ENCODE results near the gene MLKL. TPM values are rescaled to one million over a fixed set of nuclear protein-coding genes. Genes with fewer than 3 reads are reported as not detected.

The MLKL gene
- total RNA-seq, 2 experiments from 2014 or later, result 18.3 to 18.8 TPM

DNA sequence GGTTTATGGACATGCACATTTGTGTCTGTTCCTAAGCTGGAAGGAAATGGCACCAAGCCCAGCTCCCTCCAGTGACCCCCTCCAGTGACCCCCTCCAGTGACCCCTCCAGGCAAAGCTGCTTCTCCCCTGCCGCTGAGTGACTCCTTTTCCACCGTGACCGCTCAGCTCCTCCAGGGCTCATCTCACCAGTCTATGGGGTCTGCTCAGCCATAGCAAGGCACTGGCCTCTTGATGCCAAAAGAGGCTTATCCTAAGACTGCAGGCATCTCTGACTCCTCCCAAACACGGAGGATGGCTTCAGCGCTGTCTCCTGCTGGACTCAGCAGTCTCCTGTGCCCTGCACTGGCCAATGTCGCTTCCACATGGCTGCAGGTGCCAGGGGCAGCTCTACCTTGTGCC lies 38.6 kb upstream of the MLKL start:
- POLR2A ChIA-PET, result no interaction called here
- intact Hi-C loops (cut with micrococcal nuclease), result loop anchor here (10.0 kb wide), 1 partner anchor 216 kb away; no protein-coding TSS in a partner anchor
- H3K27ac Mint-ChIP-seq, result no peak overlapping the region

DNA sequence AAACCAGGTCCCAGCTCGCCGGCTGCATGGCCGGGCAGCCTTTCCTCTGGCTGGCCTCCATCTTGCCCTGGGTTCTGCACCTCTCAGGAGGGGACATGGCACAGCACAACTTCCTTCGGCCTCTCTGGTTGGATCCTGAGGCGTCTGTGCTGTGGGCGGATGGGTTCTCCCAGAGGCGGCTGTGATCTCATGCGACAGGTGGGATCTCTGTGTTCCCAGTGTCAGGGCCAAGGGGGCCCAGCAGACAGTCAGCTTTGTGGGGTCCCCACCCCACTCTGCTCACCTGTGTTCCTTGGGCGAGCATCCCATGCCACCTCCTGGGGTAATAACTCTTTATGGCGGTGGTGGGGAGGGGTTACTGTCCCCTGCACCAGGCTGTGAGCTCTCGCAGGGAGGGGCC lies 38.2 kb upstream of the MLKL start:
- Mint-ChIP-seq H3K27me3 (peaks cover 4% of the 10 kb centered on the region), H3K9me3 (no peaks in the 10 kb centered on the region), H3K27ac (no peak overlapping the region), H3K36me3 (no peaks in the 10 kb centered on the region), H3K4me3 (no peak overlapping the region), H3K4me1 (ENCODE audit: low read depth) (no peaks in the 10 kb centered on the region)
- intact Hi-C loops (cut with micrococcal nuclease), result loop anchor here (10.0 kb wide), 1 partner anchor 216 kb away; no protein-coding TSS in a partner anchor
- CTCF ChIA-PET, result interaction anchor here (1.3 kb wide), 1 partner anchor 12 kb away, joined by 3 read pairs; no protein-coding TSS in a partner anchor
- no peak for DNase-seq
- POLR2A ChIA-PET, result no interaction called here

More for the DNA sequence above, 38.6 kb upstream of the MLKL start:
- Mint-ChIP-seq H3K9me3 (no peaks in the 10 kb centered on the region), H3K4me1 (ENCODE audit: low read depth) (no peaks in the 10 kb centered on the region), H3K36me3 (no peaks in the 10 kb centered on the region), H3K4me3 (no peak overlapping the region), H3K27me3 (peaks cover 4% of the 10 kb centered on the region)
- CTCF ChIA-PET, result interaction anchor here (1.3 kb wide), 1 partner anchor 13 kb away, joined by 3 read pairs; no protein-coding TSS in a partner anchor
- no peak for DNase-seq

DNA sequence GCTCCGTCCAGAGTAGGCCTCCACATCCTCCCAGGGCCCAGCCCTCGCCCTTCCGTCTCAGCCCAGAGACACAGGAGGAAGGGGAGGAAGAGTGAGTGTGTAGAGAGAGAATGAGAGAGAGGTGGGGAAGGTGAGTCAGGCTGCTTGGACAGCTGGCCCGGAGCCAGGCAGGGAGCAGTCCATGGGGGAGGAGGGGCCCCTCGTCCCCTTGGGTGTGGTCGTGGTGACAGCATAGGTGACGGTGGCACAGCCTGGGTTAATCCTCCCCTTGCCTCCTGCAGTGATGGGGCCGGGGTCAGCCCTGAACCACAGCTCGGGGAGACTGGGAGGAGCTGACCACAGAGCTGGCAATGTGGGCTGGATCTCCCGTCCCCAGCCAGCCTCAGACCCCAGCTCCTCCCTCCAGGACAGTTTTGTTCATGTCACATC lies 37.5 kb upstream of the MLKL start:
- intact Hi-C loops (cut with micrococcal nuclease), result loop anchor here (10.0 kb wide), 1 partner anchor 217 kb away; no protein-coding TSS in a partner anchor
- CTCF ChIA-PET, result no interaction called here
- POLR2A ChIA-PET, result no interaction called here
- Mint-ChIP-seq H3K4me3 (no peak overlapping the region), H3K36me3 (no peaks in the 10 kb centered on the region), H3K27me3 (peaks cover 4% of the 10 kb centered on the region), H3K27ac (no peak overlapping the region), H3K9me3 (no peaks in the 10 kb centered on the region), H3K4me1 (ENCODE audit: low read depth) (no peaks in the 10 kb centered on the region)
- no peak for DNase-seq

DNA sequence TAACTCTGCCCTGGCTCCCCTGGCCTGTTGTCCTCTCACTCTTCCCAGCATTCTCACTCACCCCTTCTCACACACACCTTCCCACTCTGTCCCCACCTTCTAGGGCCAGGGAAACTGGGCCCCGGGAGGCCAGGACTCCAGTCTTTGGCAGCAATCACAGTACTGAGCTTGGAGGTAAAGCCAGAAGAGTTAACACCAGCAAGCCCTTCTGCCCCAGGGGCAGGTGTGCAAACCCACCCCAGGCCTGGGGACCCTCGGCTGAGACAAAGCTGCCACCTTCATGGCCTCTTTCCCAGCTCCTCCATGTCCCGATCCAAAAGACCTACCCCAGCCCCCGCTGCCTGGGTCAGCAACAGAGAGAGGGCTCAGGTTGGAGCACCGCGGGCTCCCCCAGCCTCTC lies 36.9 kb upstream of the MLKL start:
- POLR2A ChIA-PET, result no interaction called here
- no peak for DNase-seq
- H3K4me1 Mint-ChIP-seq (ENCODE audit: low read depth), result no peaks in the 10 kb centered on the region
- H3K36me3 Mint-ChIP-seq, result no peaks in the 10 kb centered on the region
- H3K4me3 Mint-ChIP-seq, result no peak overlapping the region
- CTCF ChIA-PET, result no interaction called here
- intact Hi-C loops (cut with micrococcal nuclease), result loop anchor here (10.0 kb wide), 1 partner anchor 217 kb away; no protein-coding TSS in a partner anchor
- H3K9me3 Mint-ChIP-seq, result no peaks in the 10 kb centered on the region
- peaks cover 4% of the 10 kb centered on the region for H3K27me3 Mint-ChIP-seq
- H3K27ac Mint-ChIP-seq, result no peak overlapping the region

DNA sequence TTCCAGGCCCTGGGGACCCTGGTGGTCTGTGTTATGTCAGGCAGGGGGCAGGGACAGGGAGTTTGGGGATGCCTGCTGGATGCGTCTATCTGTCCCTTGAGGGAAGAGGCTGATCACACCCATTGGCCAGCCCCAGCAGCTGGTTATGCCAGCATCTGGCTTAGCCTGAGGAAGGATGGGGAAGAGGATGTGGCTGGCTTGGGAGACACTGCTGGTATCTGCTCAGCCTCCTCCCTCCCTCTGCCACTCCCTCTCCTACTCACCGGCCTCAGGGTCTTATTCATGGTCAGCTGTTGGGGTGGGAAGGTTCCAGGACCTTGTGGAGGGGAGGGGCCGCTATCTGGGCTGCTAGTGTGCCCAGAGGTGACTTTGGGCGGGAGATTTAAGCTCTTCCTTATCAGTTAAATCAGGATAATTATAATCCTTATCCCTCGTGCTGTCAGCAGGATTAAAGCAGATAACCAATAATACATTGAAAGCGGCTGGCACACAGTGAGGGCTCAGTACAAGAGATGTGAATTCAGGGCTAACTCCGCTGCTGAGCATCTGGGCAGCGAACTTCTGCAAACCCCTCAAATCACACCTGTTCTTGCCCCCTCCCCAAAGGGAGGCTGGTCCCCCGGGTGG lies 36.0 kb upstream of the MLKL start:
- POLR2A ChIA-PET, result no interaction called here
- H3K9me3 Mint-ChIP-seq, result no peaks in the 10 kb centered on the region
- intact Hi-C loops (cut with micrococcal nuclease), result loop anchor here (10.0 kb wide), 1 partner anchor 218 kb away; no protein-coding TSS in a partner anchor
- no peak overlapping the region for H3K4me3 Mint-ChIP-seq
- H3K27me3 Mint-ChIP-seq, result peaks cover 4% of the 10 kb centered on the region
- no peaks in the 10 kb centered on the region for H3K36me3 Mint-ChIP-seq
- CTCF ChIA-PET, result no interaction called here
- H3K4me1 Mint-ChIP-seq (ENCODE audit: low read depth), result no peaks in the 10 kb centered on the region
- no peak for DNase-seq
- H3K27ac Mint-ChIP-seq, result no peak overlapping the region

DNA sequence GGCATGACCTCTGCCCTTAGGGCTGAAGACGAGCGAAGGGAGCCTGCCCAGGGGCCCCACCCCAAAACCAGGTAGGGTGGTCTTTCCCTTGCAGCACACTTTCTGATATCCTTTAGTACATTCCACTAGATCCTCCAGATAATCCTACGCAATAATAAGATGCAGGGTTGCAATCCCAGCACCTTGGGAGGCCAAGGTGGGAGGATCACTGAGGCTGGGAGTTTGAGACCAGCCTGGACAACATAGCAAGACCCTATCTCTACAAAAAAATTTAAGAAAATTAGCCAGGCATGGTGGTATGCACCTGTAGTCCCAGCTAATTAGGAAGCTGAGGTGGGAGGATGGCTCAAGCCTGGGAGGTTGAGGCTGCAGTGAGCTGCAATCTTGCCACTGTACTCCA lies 34.9 kb upstream of the MLKL start:
- Mint-ChIP-seq H3K9me3 (no peaks in the 10 kb centered on the region), H3K4me1 (ENCODE audit: low read depth) (no peaks in the 10 kb centered on the region), H3K36me3 (no peaks in the 10 kb centered on the region), H3K27me3 (peaks cover 4% of the 10 kb centered on the region), H3K27ac (no peak overlapping the region), H3K4me3 (no peak overlapping the region)
- ChIA-PET CTCF (no interaction called here), POLR2A (no interaction called here)
- no peak for DNase-seq
- intact Hi-C loops (cut with micrococcal nuclease), result loop anchor here (10.0 kb wide), 1 partner anchor 219 kb away; no protein-coding TSS in a partner anchor

DNA sequence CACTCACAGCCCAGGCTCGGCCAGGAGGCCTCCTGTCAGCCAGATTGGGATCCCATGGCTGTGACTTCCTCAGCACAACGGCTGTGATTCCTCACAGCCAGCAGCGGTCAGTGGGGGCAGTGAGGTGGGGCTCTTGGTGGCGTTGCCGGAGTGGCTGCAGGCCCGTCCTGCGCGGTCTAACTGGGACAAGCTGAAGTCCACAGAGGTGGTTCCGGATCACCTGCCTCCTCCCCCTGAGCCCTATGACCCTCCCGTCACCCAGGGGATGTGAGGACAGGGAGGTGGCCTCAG lies 34.4 kb upstream of the MLKL start:
- Mint-ChIP-seq H3K27ac (no peak overlapping the region), H3K4me3 (no peak overlapping the region), H3K4me1 (ENCODE audit: low read depth) (peaks cover 4% of the 10 kb centered on the region), H3K27me3 (peaks cover 4% of the 10 kb centered on the region), H3K9me3 (no peaks in the 10 kb centered on the region), H3K36me3 (no peaks in the 10 kb centered on the region)
- ChIA-PET POLR2A (no interaction called here), CTCF (no interaction called here)
- intact Hi-C loops (cut with micrococcal nuclease), result loop anchor here (10.0 kb wide), 1 partner anchor 220 kb away; no protein-coding TSS in a partner anchor
- DNase-seq, result no peak

DNA sequence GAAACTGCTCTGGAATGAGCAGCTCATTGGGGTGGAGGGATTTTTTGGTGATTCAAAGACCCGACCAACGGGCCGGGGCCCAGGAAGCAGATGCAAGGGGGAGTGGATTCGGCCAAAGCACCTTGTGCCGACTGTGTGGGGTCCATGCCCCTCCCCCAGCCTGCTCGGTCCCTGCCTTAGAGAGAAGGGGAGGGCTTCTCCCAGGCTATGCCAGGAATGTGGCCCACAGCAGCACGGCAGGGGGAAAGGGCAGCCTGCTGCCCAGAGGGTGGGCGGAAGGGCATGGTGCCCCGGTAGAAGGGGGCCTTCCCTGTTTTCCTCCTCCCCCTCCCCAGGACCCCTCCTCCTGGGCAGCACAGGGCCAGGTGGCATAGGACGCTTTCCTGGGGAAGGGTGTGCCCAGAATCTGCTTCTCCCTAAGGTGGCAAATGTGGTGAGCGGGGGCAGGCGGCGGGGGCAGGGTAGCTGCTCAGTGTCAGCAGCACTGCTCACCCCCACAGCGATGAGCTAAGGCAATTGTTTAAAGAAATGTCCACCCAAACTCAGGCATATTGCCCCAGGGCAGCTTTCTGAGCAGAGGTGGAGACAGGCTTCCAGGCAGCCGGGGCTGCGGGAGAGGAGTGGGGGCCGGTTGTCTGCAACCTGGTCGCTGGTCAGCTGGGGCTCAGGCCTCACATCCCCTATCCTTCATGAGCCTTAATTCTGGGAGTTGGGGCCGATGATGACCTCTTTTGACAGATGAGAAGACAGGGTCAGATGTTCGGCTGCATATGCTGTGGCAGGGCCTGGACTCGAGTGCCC lies 33.9 kb upstream of the MLKL start:
- H3K36me3 Mint-ChIP-seq, result no peaks in the 10 kb centered on the region
- peaks cover 1% of the 10 kb centered on the region for H3K27me3 Mint-ChIP-seq
- no peak overlapping the region for H3K4me3 Mint-ChIP-seq
- no peaks in the 10 kb centered on the region for H3K9me3 Mint-ChIP-seq
- ChIA-PET CTCF (no interaction called here), POLR2A (no interaction called here)
- no peak overlapping the region for H3K27ac Mint-ChIP-seq
- DNase-seq, result no peak
- H3K4me1 Mint-ChIP-seq (ENCODE audit: low read depth), result peaks cover 6% of the 10 kb centered on the region
- intact Hi-C loops (cut with micrococcal nuclease), result loop anchor here (10.0 kb wide), 1 partner anchor 220 kb away; no protein-coding TSS in a partner anchor

DNA sequence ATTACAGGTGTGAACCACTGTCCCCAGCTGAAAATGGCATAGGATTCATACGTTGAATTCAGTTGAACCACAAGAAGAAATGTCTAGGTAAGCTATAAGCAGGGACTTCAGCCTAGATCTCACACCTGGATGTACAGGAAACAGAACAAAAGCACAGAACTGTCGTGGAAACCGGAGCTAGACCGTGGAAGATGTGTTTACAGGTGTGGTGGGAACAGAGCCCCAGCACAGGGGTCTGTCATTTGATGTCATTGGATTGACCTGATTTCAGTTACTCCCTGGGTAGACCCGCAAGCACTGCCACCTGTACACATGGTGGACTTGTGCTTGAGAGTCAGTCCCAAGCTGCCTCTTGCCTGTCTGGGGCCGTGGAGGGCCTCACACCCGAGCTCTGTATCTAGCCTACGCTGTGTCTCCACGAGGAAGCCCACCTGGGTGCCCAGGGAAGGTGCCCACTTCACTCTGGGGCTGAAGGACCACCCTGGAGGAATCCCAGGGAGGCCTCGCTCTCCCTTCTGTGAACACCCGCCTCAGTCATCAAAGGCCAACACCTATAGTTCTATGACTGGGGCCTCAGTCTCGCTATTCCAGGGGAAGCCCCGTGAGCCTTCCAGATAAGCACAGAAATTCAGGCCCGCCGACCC lies 32.2 kb upstream of the MLKL start:
- CTCF ChIA-PET, result interaction anchor here (1.5 to 1.8 kb wide), 2 partner anchors 23 to 130 kb away, joined by 4 to 6 read pairs; no protein-coding TSS in a partner anchor
- H3K9me3 Mint-ChIP-seq, result no peaks in the 10 kb centered on the region
- DNase-seq, result no peak
- no peaks in the 10 kb centered on the region for H3K36me3 Mint-ChIP-seq
- intact Hi-C loops (cut with micrococcal nuclease), result loop anchor here (10.0 kb wide), 1 partner anchor 222 kb away; no protein-coding TSS in a partner anchor
- no peak overlapping the region for H3K27ac Mint-ChIP-seq
- no peak overlapping the region for H3K4me3 Mint-ChIP-seq
- POLR2A ChIA-PET, result interaction anchor here (0.7 kb wide), 1 partner anchor 384 kb away, joined by 3 read pairs; no protein-coding TSS in a partner anchor
- peaks cover 1% of the 10 kb centered on the region for H3K27me3 Mint-ChIP-seq
- peaks cover 6% of the 10 kb centered on the region for H3K4me1 Mint-ChIP-seq (ENCODE audit: low read depth)

DNA sequence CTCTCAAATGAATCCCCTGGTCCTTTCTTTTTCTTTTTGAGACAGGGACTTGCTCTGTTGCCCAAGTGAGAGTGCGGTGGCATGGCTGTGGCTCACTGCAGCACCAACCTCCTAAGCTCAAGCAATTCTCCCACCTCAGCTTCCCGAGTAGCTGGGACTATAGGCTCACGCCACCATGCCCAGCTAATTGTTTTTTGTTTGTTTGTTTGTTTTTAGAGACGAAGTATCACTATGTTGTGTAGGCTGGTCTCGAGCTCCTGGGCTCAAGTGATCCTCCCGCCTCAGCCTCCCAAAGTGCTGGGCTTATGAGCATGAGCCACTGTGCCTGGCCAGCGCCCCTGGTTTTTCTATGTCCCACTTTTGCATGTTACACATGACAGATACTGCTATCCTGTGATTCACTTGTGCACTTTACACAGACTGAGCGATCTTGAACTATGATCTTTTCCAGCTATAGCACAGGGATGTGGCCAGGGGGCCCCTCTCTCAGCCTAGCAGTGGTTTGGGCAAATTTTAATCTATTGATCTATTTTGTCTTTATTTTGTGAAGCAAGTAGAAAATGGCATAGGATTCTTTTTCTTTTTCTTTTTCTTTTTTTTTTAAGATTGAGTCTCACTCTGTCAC lies 31.3 kb upstream of the MLKL start:
- Mint-ChIP-seq H3K4me1 (ENCODE audit: low read depth) (peaks cover 6% of the 10 kb centered on the region), H3K9me3 (peaks cover 6% of the 10 kb centered on the region), H3K27me3 (peaks cover 1% of the 10 kb centered on the region), H3K4me3 (no peak overlapping the region), H3K27ac (no peak overlapping the region), H3K36me3 (peaks cover 2% of the 10 kb centered on the region)
- intact Hi-C loops (cut with micrococcal nuclease), result loop anchor here (10.0 kb wide), 1 partner anchor 223 kb away; no protein-coding TSS in a partner anchor
- CTCF ChIA-PET, result interaction anchor here (1.5 to 1.8 kb wide), 2 partner anchors 22 to 131 kb away, joined by 4 to 6 read pairs; no protein-coding TSS in a partner anchor
- no peak for DNase-seq
- POLR2A ChIA-PET, result no interaction called here

DNA sequence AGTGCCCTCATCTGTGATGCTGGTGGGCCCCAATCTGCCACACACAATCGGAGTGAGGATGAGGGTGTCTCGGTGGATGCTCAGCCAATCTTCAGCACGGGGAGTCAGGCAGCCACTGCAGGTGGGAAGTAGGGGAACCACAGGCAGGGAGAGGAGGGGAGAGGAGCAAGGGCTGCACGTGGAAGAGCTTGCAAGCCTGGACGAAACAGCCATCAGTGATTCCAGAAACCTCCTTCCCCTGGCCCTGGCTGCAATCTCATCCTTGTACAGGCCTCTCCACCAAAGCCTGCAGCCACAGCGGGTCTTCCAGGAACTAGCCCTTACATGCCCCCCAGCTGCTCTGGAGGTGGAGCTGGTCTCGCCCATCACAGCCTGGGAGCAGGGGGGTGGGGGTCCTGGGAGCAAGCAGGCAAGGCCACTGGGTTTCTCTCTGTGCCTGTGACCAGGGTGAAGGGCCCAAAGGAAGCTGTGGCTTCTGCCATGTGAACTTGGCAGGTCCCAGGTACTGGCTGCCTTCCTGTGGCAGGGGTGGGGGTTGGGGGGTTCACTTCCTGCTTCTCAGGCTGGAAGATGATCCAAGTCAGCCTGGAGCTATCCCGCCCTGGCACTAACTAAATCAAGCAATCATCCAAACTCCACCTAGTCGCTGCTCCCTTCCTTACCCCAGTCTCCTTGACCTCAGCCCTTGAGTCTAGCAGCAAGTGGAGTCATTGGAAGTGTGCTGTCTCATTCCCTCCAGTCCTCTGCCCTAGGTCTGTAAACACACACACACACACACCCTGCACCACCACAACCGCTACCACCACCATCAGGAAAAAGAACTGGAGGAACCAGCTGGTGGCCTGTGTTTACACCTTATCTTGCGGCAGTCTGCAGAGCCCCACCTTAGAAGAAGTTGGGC lies 29.4 kb upstream of the MLKL start:
- Mint-ChIP-seq H3K4me1 (ENCODE audit: low read depth) (peaks cover 6% of the 10 kb centered on the region), H3K36me3 (peaks cover 4% of the 10 kb centered on the region), H3K4me3 (no peak overlapping the region), H3K27ac (no peak overlapping the region), H3K9me3 (peaks cover 11% of the 10 kb centered on the region), H3K27me3 (no peaks in the 10 kb centered on the region)
- DNase-seq, result no peak
- CTCF ChIA-PET, result interaction anchor here (1.2 kb wide), 1 partner anchor 17 kb away, joined by 3 read pairs; no protein-coding TSS in a partner anchor
- intact Hi-C loops (cut with micrococcal nuclease), result loop anchor here (10.0 kb wide), 1 partner anchor 225 kb away; no protein-coding TSS in a partner anchor
- POLR2A ChIA-PET, result no interaction called here
